Testis (tissue), 3 donors: ENCODE measurements around the gene DDX24. TPM values are rescaled to one million over a fixed set of nuclear protein-coding genes. Genes with fewer than 3 reads are reported as not detected.

ENCODE experiments used
- DNase-seq: peaks from one replicate; pipeline ENCODE4 v3.0.0-alpha.2; 2019
- H3K27ac ChIP-seq, 2 donors: fragments of 200-600 bp; sonication (generic); one replicate each; pipeline ENCODE4 v1.5.1; 2019
- H3K27me3 ChIP-seq: fragments of 200-600 bp; sonication (generic); one replicate; pipeline ENCODE4 v1.5.1; 2019
- H3K36me3 ChIP-seq: fragments of 200-600 bp; sonication (generic); one replicate; pipeline ENCODE4 v1.5.1; 2017; ENCODE audit warnings: low read depth; ENCODE audit errors: missing control alignments
- H3K4me1 ChIP-seq: fragments of 200-600 bp; sonication (generic); one replicate; pipeline ENCODE4 v1.5.1; 2019
- H3K4me3 ChIP-seq, 2 donors: fragments of 200-600 bp; sonication (generic); one replicate each; pipeline ENCODE4 v1.5.1; 2017 to 2019
- H3K9me3 ChIP-seq: fragments of 200-600 bp; sonication (generic); one replicate; pipeline ENCODE4 v1.5.1; 2017
- POLR2A ChIP-seq: fragments of 450-650 bp; IDR thresholded peaks from one replicate; pipeline ENCODE4 v1.6.1; 2017; ENCODE audit warnings: antibody characterized with exemption, mild to moderate bottlenecking, moderate library complexity
- WGBS, 2 donors: methylation state at CpG; one replicate each; pipeline ENCODE4 v1.1.5; 2018; 5-methylcytosine and 5-hydroxymethylcytosine counted together
- intact Hi-C: fragments of 100-400 bp; cut with DNase I; formaldehyde crosslinking; loops from one replicate; pipeline ENCODE4 v1.15.1; 2023; ENCODE audit warnings: low total_unique reads
- polyA plus RNA-seq: library from polyadenylated mRNA; stranded (reverse); fragments of 350-450 nt; fragmentation: Illumina TruSeq; extraction: RNeasy Lipid Tissue Mini Kit (QIAGEN cat#74804); gene quantifications from one replicate; pipeline ENCODE4 v1.2.3, GENCODE V29; 2014; ENCODE audit warnings: low read depth, low replicate concordance; ENCODE audit not compliant: insufficient read depth
- total RNA-seq, 2 donors: library from RNA; depleted of rRNA; stranded (reverse); fragments of >200 nt; gene quantifications; one replicate each; pipeline ENCODE4 v1.2.3, GENCODE V29; 2016
- TF ChIP-seq, protein P1 (sequence below), 3 experiments: fragments of 450-650 bp in 2 of 3; fragments of 200-600 bp in 1 of 3; sonication (generic) in 1 of 3; IDR thresholded peaks; one replicate each; pipeline ENCODE4 v1.5.1; 2016 to 2019; ENCODE audit warnings: antibody characterized with exemption in 3 of 3, mild to moderate bottlenecking in 2 of 3, moderate library complexity in 1 of 3

The DDX24 gene
- total and polyA plus RNA-seq, 3 donors from 2014 or later = 378 to 485 (median 431) TPM

DNA sequence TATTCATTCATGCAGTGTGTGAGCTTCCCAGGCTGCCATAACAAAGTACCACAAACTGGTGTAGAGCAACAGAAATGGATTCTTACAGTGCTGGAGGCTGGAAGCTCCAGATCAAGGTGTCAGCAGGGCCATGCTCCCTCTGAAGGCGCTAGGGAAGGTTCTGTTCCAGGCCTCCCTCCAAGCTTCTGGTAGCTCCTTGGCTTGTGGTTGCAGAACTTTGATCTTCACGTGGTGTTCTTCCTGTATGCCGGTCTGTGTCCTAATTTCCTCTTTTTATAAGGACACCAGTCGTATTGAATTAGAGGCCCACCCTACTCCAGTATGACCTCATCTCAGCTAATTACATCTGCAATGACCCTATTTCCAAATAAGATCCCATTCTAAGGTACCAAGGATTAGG is 51.7 kb downstream of the DDX24 start:
- TF ChIP-seq, protein P1, sequence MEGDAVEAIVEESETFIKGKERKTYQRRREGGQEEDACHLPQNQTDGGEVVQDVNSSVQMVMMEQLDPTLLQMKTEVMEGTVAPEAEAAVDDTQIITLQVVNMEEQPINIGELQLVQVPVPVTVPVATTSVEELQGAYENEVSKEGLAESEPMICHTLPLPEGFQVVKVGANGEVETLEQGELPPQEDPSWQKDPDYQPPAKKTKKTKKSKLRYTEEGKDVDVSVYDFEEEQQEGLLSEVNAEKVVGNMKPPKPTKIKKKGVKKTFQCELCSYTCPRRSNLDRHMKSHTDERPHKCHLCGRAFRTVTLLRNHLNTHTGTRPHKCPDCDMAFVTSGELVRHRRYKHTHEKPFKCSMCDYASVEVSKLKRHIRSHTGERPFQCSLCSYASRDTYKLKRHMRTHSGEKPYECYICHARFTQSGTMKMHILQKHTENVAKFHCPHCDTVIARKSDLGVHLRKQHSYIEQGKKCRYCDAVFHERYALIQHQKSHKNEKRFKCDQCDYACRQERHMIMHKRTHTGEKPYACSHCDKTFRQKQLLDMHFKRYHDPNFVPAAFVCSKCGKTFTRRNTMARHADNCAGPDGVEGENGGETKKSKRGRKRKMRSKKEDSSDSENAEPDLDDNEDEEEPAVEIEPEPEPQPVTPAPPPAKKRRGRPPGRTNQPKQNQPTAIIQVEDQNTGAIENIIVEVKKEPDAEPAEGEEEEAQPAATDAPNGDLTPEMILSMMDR (IDR thresholded peaks at IDR 0.05) = no peak
- TF ChIP-seq POLR2A = no peak
- DNase-seq = no peak
- no peaks in the 10 kb centered on the region for H3K36me3 ChIP-seq
- 57 to 58% methylated on average over 4 of the region's 4 CpGs for WGBS, 2 donors
- no peaks in the 10 kb centered on the region for H3K27me3 ChIP-seq
- H3K27ac ChIP-seq = no peak overlapping the region
- no peaks in the 10 kb centered on the region for H3K4me1 ChIP-seq
- intact Hi-C loops = no loop called here
- no peaks in the 10 kb centered on the region for H3K9me3 ChIP-seq
- H3K4me3 ChIP-seq = no peak overlapping the region

DNA sequence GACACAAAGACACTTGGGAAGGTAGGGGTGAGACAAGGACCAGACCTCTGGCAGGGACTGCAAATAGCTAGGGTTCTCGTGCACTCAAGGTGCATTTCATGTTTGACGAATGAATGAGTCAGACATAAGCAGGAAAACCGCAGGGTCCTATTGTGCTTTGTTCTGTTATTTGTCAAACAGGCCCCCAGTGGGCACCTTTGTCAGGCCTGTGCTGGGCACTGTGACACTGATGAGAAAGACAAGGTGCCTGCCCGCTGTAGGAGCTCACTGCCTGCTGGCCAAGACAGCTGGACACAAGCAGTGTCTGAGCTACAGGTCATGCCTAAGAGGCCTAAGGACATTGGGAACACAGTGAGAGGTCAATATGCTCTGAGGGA is 52.6 kb downstream of the DDX24 start:
- Histone ChIP-seq H3K4me3 (no peak overlapping the region), H3K36me3 (no peaks in the 10 kb centered on the region), H3K27me3 (no peaks in the 10 kb centered on the region), H3K9me3 (no peaks in the 10 kb centered on the region), H3K4me1 (no peaks in the 10 kb centered on the region), H3K27ac (no peak overlapping the region)
- 91 to 94% methylated on average over 4 of the region's 4 CpGs for WGBS, 2 donors
- TF ChIP-seq POLR2A = no peak
- TF ChIP-seq, protein P1 (IDR thresholded peaks at IDR 0.05) = no peak
- intact Hi-C loops = no loop called here
- DNase-seq = no peak

DNA sequence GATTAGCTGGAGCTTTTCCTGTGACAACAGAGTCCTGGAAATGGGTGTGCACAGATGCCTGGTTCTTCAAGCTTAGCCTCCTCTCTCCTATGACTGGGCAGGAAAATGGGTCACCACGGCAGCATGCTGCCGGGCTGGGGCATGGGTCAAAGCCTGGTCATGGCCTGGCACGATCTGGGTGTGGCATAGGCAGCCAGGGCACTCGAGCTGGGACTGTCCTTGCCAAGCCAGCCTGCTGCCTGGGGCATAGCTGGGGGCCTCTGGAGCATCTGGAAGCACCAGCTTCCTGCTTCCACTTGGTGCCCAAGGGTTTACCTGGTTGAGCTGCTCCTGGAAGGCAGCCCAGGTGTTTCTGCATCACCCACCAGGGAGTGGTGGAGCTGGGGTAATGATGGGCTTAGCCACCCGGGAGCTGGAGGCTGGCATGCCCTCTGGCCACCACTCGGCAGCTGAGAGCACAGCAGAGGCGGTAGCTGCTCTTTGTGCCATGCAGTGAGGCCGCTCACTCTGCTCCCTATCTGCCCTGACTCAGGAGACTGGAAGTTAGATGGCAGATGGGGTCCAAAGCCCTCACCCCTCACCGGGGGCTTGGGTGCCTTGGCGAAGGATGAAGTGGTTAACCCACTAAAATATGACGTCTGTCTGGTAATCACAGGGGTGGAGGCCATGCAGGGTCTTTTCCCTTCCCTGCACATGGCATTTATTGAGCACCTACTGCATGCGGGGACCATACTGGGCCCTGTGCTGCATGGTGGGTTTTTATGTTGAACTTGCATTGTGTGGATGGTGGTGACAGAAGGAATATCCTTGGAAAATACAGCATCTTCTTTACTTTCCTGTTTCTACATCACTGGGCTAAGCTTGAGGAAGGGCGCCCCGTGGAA is 53.2 kb downstream of the DDX24 start:
- TF ChIP-seq POLR2A = no peak
- TF ChIP-seq, protein P1 (IDR thresholded peaks at IDR 0.05) = no peak
- no peak for DNase-seq
- no peaks in the 10 kb centered on the region for H3K9me3 ChIP-seq
- no peak overlapping the region for H3K27ac ChIP-seq
- H3K36me3 ChIP-seq = no peaks in the 10 kb centered on the region
- no peaks in the 10 kb centered on the region for H3K4me1 ChIP-seq
- H3K27me3 ChIP-seq = no peaks in the 10 kb centered on the region
- no peak overlapping the region for H3K4me3 ChIP-seq
- intact Hi-C loops = no loop called here
- WGBS, 2 donors = 87 to 90% methylated on average over 7 to 14 of the region's 14 CpGs

DNA sequence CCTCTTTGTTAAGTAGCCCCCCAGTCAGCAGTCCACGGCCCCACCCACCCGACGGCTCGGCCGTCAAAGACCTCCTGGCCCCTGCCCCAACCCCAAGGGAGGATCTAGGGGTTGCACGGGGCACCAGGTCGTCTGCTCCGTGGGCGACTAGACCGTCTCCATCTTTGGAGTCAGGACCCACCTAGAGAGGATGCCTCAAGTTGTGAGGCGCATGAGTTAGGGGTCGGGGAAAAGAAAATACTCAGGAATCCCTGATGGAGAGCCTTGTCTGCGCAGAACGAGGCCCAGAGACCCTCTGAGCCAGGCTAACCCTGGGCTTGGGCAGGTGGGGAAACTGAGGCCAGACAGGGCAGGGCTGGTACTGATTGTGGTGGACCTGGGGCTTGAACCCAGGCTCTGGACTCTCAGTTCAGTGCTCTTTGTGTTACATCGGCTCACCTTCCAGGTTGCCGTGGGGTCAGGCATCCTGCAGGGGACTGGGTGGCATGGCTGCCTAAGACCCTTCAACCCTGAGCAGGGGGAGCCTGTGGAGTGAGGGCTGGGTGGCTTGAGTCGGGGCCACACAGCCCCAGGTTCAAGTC is 54.0 kb downstream of the DDX24 start:
- Histone ChIP-seq H3K4me3 (peak overlapping the region; percentile 74 to 87), H3K4me1 (no peaks in the 10 kb centered on the region), H3K27ac (no peak overlapping the region), H3K9me3 (no peaks in the 10 kb centered on the region), H3K36me3 (no peaks in the 10 kb centered on the region), H3K27me3 (no peaks in the 10 kb centered on the region)
- intact Hi-C loops = no loop called here
- DNase-seq = no peak
- TF ChIP-seq, protein P1 (IDR thresholded peaks at IDR 0.05) = no peak
- TF ChIP-seq POLR2A = no peak
- 33 to 45% methylated on average over 2 to 16 of the region's 17 CpGs for WGBS, 2 donors
